Activated CD4-positive, alpha-beta T cell treated with anti-CD3 and anti-CD28 coated beads, Interleukin-2, amount 50 U/mL, for 4 hours (primary cell): Measurements from ENCODE around the gene DNAJC28.
"Not testable (repeated sequence)": the region's sequence is repeated elsewhere in the genome, so short reads cannot be mapped to it uniquely, and the experiment has no call there.

Experiments
- DNase-seq, 2 experiments: peaks; one replicate each; pipeline ENCODE4 v3.0.0-alpha.2; 2020

Gene DNAJC28

DNA sequence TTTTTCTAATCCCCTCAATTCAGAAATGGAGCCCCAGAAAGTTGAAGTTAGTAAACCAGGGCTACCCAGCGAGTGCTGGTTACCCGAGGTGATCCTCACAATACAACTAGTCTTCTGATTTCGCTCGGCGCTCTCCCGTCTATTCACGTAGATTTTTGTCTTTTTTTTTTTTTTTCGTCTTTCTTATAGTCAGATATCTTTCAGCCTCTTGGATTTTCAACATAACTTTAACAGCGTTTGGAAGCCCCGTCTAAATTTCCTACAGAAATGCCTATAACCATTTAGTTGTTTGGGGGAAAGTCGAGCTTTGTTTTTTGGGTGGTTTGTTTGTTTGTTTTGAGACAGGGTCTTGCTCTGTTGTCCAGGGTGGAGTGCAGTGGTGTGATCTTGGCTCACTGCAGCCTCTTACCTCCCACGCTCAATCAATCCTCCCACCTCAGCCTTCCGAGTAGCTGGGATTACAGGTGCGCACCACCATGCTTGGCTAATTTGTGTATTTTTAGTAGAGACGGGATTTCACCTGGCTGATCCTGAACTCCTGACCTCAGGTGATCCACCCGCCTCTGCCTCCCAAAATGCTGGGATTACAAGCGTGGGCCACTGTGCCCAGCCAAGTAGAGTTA lies 10.9 kb downstream of the DNAJC28 start:
- no peak for DNase-seq

DNA sequence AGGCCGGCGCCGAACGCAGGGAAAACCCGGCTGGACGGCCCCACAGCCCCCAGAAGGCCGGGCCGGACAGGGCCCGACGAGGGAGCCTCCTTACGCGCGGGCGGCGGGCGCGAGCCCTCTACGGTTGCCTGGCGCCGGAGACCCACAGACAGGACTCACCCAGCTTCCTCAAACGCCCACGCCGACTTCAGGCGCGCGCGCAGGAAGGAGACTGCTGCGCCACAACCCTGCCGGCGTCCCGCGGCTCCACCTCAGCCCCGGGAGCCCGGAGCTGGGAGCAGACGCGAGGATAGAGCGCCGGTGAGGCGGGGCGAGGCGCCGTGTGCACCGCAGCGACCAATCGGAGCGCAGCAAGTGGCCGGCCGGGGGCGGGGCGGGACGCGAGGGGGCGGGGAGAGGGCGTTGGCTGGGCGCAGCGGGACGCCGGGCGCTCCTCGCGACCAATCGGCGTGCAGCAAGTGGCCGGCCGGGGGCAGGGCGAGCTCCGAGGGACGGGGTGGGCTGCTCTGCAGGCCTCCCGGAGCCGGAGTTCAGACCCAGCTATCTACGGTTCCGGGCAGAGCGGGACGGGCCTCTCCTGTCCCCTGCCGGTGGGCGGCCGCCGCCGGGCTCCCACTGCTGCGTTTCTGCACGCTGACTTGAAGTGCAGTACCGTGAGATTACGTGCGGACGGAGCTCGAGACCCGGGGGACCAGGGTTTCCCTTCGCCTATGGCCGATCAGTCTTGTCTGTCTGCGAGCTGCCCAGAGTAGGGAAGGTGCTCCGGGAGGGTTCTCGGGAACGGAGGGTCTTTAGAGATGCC lies 11.6 kb downstream of the DNAJC28 start, which contains the start of gene TMEM50B:
Gene TMEM50B (minus strand): TSS at position 296 of the 802 bp plus-strand sequence. CDS start 11,089 bp downstream, outside the sequence.
- peak; percentile 96 to 97 for DNase-seq

DNA sequence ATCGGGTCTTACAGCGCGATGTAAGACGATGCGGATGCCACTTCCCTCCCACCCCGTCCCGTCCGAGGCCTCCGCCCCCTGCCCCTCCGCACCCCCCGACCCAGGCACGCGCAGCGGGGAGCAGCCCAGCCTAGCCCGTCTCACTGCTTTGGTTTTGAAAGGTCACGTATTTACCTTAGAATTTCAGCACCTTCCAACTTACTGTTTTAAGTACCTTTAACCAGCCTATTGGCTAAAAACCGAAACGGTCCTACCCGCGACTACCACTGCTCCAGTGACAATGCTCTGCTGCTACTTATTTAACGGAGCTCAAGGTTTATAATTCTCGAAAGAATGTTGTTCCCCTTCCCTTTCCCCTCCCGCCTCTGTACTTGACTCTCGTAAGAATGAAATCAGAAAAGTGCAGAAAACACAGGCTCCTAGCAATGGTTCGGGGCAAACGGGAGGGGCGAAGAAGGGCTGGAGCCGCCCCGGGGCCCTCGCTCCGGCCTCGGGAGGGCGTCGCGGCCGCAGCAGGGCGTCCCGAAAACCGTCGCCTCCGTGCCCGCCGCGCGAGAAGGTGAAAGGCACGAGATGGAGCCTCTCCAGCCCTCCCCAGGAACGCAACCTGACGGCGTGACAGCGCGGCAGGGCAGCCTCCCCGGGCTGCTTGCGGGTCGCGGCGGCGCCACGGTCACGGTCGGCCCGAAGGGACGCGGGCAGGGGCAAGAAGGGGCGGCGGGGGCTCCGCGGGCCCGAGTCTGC lies 12.4 kb downstream of the DNAJC28 start:
- DNase-seq = peak; percentile 23 to 27

DNA sequence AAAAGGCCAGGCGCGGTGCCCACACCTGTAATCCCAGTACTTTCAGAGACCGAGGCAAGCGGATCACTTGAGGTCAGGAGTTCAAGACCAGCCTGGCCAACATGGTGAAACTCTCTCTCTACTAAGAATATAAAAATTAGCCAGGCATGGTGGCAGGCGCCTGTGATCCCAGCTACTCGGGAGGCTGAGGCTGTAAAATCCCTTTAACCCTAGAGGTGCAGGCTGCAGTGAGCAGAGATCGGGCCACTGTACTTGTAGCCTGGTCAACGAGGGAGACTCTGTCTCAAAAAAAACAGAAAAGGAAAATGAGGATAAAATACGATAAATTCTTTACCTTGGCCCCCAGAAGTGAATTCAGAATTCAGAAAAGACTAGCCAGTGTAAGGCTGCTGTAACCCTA lies 13.3 kb downstream of the DNAJC28 start:
- DNase-seq = no peak

DNA sequence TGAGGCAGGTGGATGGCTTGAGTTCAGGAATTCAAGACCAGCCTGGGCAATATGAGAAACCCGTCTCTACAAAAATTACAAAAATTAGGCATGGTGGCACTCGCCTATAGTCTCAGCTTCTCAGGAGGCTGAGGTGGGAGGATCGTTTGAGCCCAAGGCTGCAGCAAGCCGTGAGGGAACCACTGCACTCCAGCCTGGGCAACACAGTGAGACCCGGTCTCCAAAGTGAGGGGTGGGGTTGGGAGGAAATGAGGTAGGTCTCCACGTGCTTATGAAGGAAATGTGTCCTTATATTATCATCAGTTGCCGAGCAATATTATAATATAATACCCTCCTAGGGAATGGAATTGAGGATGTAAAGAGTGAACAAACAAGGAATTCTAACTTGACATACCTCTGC lies 14.4 kb downstream of the DNAJC28 start:
- DNase-seq = no peak

DNA sequence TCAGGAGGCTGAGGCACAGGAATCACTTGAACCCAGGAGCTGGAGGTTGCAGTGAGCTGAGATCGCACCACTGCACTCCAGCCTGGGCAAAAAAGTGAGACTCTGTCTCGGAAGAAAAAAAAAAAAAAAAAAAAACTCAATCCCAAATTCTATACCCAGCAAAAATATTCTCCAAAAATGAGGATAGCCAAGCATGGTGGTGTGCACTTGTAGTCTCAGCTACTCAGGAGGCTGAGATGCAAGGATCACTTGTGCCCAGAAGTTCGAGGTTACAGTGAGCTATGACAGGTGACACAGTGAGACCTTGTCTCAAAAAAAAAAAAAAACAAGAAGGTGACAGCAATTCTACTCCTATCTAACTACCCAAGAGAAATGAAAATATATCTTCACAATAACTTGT lies 18.2 kb downstream of the DNAJC28 start:
- no peak for DNase-seq

DNA sequence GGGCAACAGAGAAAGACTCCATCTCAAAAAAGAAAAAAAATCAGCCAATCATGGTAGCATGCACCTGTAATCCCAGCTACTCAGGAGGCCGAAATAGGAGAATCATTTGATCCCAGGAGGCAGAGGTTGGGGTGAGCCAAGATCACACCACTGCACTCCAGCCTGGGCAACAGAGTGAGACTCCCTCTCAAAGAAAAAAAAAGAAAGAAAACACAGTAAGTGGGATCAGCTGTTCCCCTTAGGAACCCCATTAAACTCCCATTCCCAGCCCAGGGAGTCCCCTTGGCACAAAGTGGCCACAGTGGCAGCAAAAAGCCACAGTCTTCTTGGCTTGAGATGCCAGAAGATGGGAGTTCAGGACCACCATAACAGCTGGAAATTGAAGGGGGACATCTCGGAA lies 20.8 kb downstream of the DNAJC28 start:
- DNase-seq = no peak

DNA sequence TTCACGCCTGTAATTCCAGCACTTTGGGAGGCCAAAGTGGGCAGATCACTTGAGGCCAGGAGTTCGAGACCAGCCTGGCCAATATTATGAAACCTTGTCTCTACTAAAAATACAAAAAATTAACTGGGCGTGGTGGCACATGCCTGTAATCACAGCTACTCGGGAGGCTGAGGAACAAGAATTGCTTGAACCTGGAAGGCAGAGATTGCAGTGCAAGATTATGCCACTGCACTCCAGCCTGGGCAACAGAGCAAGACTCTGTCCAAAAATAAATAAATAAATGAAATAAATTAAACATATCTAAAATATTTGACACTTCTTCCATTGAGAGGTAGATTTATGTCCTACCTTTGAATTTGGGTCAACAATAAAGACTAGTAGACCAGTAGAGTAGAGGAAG lies 22.3 kb downstream of the DNAJC28 start:
- not testable (repeated sequence) for DNase-seq

DNA sequence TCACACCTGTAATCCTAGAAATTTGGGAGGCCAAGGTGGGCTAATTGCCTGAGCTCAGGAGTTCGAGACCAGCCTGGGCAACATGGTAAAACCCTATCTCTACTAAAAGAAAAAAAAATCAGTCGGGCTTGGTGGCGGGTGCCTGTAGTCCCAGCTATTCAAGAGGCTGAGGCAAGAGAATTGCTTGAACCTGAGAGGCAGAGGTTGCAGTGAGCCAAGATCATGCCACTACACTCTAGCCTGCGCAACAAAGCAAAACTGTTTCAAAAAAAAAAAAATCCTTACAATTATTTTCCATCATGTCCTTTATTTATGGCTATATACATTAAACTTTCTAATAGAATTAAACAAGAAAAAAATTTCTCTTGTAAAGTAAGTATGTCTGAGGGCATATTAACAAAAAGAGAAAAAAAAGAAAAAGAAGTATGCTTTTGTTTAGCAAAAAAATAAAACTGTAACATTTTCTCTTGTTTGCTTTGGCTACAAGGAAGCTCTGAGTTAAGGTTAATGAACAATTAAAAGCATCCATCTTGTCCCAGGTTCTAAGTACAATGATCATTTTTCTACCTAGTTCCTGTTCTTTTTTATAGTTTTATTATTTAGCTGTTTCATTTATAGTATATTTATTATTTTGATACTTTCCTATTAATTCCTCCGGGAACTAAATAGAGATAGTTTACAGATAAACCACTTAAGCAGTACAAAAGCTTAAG lies 29.8 kb downstream of the DNAJC28 start:
- DNase-seq = no peak

DNA sequence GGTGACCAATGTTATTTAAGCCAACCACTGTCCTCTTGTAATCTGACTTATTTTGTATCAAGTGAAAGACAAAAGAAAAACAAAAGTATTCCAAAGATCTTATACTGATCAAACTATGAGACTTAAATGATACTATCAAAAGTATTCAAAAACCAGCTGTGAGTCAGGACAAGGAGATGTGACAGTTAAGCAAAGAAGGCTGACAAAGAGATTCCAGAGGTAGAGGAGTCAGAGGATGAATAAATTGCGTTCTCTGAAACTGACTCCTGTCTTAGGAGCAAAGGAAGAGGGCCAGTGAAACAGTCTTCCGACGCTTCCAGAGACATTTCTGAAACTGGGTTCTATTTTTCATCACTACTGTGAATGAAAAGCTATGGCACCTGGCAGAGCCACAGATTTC lies 32.7 kb downstream of the DNAJC28 start:
- no peak for DNase-seq

DNA sequence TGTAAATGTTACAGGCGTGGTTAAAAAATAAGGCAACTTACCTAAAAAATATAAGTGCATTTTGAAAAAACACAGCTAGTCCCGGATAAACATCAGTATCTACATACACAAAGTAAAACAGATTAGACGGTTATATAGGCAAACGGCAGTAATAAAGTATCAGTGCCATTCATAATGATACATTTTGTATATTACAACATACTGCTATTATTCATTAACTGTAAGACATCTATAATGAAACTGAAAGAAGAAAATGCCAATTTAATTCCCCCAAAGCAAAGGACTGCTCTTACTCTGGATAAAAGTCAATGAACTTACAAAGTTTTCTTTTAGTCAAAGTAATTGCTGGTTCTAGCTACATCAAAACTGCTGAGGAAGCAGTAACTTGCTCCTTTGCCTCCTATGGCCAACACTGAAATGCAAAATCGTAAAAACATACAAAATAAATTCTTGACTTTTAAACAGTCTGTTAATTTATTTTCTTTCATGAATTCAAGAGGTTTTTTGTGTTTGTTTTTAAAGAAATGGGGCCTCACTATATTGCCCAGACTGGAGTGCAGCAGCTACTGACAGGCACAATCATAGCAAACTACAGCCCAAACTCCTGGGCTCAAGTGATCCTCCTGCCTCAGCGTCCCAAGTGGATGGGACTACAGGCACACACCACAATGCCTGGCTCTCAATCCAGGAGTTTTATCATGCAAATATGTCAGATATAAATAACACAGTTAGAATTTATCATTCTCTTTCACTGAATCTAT lies 35.6 kb downstream of the DNAJC28 start:
- no peak for DNase-seq

DNA sequence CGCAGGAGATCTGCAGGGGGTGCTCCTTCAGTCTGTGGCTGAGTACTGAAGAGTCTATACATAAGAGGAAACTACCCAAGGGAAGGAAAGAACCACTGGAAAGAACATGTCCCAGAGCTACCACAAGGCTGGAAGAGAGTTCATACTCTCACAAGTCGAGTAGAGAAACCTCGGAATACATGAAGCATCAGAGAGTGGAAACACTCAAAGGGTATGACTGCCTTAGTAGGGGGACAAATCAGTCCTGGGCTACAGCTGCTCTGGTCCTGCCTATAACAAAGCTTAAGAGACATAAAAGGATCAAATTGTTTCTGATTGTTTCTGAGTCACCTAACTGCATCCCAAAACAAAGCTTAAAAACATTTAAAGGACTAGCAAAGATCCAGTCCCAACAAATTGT lies 39.2 kb downstream of the DNAJC28 start:
- DNase-seq = no peak

DNA sequence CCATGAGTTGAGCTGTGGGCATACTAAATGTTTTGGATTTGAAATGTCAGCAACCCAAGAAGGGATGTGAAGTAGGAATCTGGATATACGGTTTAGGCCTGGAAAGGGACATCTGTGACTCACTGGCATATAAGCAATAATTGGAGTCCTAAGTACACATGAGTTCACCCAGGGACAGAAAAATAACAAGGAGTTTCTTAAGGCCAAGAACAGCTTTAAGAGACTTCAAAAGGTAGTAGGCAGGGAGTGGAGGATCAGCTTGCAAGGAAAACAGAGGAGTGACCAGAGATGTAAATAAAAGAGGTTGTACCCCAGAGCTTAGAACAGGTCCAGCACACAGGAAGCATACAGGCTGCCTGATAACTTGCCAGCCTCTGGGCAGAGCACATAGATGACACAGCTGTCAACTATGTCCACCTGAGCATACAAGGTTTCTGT lies 39.9 kb downstream of the DNAJC28 start:
- DNase-seq = no peak

DNA sequence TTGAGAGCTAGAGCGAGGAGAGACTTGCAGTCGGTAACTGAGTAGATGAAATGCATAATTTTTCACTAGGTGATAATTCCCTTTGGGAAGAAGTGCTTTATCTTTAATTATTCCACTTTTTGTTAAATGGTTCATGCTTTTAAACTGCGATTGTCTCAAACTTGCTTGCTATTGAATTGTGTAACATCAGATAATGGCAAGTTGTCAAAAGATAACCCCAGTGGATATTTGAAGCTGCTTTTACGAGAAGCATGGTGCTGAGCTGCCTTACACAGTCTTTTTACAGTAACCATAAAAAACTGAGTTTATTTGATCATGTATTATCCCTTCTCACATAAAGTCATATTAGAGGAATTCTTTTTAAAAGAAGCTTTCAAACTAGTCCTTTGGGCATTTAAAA lies 41.9 kb downstream of the DNAJC28 start:
- DNase-seq = no peak

DNA sequence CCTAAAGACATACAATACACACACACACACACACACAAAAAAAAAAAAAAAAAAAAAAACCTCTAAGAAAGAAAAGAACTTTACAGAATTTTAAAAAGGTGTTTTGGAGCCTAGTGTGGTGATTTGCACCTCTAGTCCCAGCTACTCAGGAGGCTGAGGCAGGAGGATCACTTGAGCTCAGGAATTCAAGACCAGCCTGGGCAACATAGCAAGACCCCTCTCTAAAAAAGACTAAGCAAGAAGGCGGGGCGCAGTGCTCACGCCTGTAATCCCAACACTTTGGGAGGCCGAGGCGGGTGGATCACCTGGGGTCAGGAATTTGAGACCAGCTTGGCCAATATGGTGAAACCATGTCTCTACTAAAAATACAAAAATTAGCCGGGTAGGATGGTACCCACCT lies 44.9 kb downstream of the DNAJC28 start:
- DNase-seq = not testable (repeated sequence)

DNA sequence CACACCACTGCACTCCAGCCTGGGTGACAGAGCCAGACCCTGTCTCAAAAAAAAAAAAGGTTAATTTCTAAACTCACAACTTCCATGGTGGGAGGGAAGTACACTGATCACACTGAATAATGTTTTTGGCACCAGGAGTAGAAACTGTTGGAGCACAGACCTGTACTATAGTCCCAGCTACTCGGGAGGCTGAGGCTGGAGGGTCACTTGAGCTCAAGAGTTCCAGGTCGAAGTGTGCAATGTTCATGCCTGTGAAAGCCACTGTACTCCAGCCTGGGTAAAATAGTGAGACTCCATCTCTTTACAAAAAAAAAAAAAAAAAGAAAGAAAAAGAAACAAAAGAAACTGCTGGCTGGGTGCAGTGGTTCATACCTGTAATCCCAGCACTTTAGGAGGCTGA lies 47.0 kb downstream of the DNAJC28 start:
- no peak for DNase-seq

DNA sequence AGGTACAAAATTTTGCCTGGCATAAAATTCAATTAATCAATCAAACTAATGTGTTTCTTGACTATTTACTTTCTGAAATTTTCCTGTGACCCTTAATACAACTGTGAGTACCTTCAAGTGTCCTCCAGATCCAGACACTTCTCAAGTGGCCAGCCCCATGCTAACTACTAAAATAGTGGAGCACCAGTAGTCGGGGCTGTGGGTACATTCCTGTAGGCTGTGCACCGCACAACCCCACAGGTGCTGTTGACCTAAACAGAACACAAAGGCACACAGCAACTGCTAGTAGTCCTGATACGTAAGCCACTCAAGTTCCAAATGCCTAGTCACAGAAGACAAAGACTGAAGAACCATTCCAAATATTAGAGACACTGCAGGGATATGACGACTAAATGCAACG lies 48.3 kb downstream of the DNAJC28 start:
- no peak for DNase-seq

DNA sequence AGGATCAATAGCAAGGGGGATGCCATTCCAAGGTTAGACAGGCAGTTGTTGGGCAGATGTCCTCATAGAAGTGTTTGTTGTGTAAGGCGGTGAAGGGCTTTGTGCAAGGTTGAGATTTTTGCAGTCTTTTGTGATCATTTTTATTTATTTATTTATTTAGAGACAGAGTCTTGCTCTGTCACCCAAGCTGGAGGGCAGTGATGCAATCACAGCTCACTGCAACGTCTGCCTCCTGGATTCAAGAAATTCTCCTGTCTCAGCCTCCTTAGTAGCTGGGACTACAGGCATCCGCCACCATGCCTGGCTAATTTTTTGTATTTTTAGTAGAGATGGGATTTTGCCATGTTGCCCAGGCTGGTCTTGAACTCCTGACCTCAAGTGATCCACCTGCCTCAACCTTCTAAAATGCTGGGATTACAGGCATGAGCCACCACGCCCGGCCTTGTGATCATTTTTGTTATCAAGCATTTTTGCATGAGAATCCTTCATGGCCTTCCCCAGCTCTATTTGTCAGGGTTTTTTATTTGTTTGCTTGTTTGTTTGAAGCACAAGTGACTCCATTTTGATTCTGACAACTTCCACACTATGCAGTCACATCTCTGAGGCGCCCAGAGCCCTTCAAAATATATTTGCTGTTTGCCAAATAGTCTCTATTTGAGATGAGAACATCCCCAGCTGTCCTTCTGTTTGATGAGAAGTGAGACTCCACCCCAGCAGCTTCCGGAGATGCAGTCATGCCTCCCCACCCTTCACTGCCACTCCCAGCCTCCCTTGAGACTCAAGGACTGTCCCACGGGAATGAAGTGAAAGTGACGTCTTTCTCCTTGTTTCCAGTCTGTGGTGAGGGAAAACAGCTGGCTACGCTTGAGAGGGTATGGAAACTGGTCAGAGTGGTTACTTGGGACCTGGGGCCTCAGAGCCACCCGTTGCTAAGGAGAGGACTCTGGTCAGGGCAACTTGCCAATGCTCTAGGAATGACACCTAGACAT lies 49.7 kb downstream of the DNAJC28 start:
- no peak for DNase-seq
